Kidney epithelial cell (primary cell): ENCODE results near the gene SH2D1A. TPM values are rescaled to one million over a fixed set of nuclear protein-coding genes. Genes with fewer than 3 reads are reported as not detected.
"Not testable (repeated sequence)": the region's sequence is repeated elsewhere in the genome, so short reads cannot be mapped to it uniquely, and the experiment has no call there.

Source experiments
- DNase-seq: peaks from one replicate; pipeline ENCODE4 v3.0.0-alpha.2; 2010; ENCODE audit warnings: low read depth
- H3K27me3 ChIP-seq: 2 replicates; pipeline ENCODE4 v1.6.0; 2011; ENCODE audit warnings: low read length; ENCODE audit not compliant: control insufficient read depth, insufficient read depth
- H3K36me3 ChIP-seq: 2 replicates; pipeline ENCODE4 v1.5.1; 2011; ENCODE audit warnings: low read length; ENCODE audit not compliant: control insufficient read depth, insufficient read depth
- H3K4me3 ChIP-seq: 2 replicates; pipeline ENCODE4 v1.5.1; 2011; ENCODE audit warnings: low read depth, mild to moderate bottlenecking, control low read depth, low read length
- total RNA-seq: library from RNA; depleted of rRNA; stranded (reverse); fragments of >200 nt; gene quantifications from 2 replicates; pipeline ENCODE4 v1.2.3, GENCODE V29; 2015
- TF ChIP-seq, protein P1 (sequence below): IDR thresholded peaks from 2 replicates; pipeline ENCODE4 v1.5.1; 2011; ENCODE audit warnings: mild to moderate bottlenecking, moderate library complexity, low read length, control low read depth, inconsistent platforms; ENCODE audit not compliant: insufficient read depth, poor library complexity, severe bottlenecking

SH2D1A gene
- total RNA-seq, 1 donor from 2014 or later = not detected

DNA sequence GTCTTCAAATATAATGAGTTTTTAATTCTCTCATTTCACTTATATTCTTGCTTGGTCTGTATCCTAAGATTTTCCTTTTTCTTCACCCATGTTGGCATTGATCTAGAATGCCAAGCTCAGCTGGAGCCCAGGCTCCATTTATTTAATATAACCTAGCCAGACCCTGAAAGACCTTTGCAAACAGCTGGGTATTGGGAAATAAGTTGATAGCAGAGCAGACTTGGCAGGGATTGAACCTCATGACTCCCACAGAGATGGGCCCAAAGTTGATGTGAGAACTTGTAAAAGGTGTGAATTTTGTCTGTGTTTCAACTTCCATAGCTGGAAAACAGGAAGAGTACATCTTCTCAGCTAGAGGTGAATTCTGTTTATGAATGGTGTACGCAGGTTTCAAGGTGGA is 59.5 kb downstream of the SH2D1A start:
- no peak overlapping the region for H3K4me3 ChIP-seq
- no peaks in the 10 kb centered on the region for H3K36me3 ChIP-seq
- H3K27me3 ChIP-seq = no peaks in the 10 kb centered on the region
- DNase-seq = no peak
- TF ChIP-seq, protein P1, sequence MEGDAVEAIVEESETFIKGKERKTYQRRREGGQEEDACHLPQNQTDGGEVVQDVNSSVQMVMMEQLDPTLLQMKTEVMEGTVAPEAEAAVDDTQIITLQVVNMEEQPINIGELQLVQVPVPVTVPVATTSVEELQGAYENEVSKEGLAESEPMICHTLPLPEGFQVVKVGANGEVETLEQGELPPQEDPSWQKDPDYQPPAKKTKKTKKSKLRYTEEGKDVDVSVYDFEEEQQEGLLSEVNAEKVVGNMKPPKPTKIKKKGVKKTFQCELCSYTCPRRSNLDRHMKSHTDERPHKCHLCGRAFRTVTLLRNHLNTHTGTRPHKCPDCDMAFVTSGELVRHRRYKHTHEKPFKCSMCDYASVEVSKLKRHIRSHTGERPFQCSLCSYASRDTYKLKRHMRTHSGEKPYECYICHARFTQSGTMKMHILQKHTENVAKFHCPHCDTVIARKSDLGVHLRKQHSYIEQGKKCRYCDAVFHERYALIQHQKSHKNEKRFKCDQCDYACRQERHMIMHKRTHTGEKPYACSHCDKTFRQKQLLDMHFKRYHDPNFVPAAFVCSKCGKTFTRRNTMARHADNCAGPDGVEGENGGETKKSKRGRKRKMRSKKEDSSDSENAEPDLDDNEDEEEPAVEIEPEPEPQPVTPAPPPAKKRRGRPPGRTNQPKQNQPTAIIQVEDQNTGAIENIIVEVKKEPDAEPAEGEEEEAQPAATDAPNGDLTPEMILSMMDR = no peak

DNA sequence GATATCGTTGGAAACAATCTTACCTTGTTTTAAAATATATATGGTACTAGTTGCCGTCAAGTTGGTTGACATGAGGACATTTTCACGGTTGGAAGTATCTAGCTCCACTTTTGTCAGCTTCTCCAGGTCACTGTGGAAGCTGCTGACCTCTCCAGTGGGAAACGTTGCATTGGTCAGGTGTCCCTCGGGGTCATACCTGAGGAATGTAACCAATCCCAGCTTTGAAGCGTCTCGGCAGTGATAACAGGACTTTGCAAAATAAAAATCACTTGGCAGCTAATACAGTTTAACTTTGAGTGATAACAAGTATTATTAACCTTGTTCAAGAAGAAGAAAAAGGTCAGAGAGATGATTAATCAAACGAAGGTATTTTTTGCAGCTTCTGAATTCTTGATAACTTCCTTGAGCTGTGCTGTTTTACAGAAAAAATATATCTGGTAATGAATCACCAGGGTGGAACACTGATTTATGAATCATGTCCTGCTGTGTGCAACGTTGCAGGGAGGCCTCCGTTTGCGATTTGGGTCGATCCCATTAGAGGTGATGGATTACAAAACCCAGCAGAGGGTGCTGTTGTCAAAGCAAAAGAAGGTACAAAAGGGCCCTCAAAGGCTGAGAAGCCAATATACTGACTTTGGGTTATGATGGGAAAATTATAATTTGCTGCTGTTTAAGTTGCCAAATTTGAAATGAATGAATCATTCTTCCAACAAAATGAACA is 60.1 kb downstream of the SH2D1A start:
- DNase-seq = peak; percentile 32
- Histone ChIP-seq H3K4me3 (no peak overlapping the region), H3K27me3 (no peaks in the 10 kb centered on the region), H3K36me3 (no peaks in the 10 kb centered on the region)
- TF ChIP-seq, protein P1 = peak; percentile 53

DNA sequence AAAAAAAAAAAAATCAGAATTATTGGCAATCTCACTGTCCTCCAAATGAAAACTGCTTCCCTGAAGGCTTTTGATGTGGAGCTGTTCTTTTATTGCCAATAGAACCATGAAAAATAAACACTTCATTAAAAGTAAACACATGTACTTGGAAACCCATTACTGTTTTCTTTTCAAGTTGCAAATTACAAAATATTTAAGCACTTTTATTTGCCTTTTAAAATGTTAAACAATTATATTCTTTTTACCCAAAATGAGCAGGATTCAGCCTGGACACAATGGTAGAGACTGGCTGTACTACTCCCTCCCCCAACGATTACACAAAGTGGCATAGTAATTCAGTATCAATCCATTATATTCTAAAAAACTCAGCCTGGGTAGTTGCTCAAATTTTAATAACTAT is 60.9 kb downstream of the SH2D1A start:
- Histone ChIP-seq H3K27me3 (no peaks in the 10 kb centered on the region), H3K36me3 (no peaks in the 10 kb centered on the region), H3K4me3 (no peak overlapping the region)
- DNase-seq = no peak
- TF ChIP-seq, protein P1 = no peak

DNA sequence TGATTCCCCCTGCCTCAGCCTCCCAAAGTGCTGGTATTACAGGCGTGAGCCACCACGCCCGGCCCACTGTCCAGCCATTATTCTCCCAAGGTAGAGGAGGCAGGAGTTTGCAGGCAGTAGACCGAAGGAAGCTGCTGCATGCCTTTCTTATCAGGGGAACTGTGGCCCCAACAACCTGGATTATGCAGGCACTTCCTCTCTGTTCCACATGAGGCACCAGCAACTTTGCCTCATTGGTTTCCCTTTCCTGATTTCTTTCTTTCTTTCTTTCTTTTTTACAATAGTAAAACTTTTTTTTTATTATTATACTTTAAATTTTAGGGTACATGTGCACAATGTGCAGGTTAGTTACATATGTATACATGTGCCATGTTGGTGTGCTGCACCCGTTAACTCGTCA is 62.0 kb downstream of the SH2D1A start:
- DNase-seq = not testable (repeated sequence)

DNA sequence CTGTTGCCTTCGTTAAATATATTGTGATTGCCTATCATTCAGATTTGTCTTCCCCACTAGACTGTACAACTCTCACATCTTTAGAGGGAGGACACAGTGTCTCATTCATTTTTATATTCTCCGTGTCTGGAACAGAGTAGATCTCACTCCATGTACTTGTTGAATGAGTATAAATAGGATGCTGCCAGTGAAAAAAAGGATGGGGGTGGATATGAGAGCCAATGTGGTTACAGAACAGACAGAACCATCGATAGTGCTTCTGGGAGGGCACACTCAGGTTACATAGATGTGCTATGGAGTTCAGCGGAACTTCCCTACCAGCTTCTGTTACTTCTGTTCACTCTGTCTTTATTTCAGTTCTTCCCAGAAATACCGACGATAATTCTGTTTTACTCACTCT is 66.9 kb downstream of the SH2D1A start:
- Histone ChIP-seq H3K36me3 (no peaks in the 10 kb centered on the region), H3K4me3 (no peak overlapping the region), H3K27me3 (no peaks in the 10 kb centered on the region)
- DNase-seq = no peak
- TF ChIP-seq, protein P1 = no peak

More for the DNA sequence above, 62.0 kb downstream of the SH2D1A start:
- not testable (repeated sequence) for H3K4me3 ChIP-seq, H3K36me3 ChIP-seq, H3K27me3 ChIP-seq

DNA sequence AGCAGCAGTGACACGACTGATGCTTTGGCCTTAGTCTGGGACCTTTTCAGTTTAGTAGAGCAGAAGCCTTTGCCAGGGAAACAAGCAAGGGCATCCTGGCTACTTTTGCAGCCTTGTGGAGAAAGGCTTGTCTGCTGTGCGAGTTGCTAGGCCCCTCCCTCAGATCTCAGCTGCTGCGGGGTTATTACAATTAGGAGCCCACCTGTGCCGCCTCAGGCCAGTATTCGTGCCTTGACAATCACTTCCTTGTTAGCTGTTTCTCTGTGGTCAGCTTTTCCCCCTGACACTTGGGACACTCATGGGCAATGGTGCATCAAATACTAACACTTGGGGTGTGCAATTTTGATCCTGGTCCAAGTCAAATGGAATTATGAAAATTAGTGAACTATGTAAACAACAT is 67.9 kb downstream of the SH2D1A start:
- no peaks in the 10 kb centered on the region for H3K36me3 ChIP-seq
- TF ChIP-seq, protein P1 = no peak
- DNase-seq = no peak
- no peaks in the 10 kb centered on the region for H3K27me3 ChIP-seq
- H3K4me3 ChIP-seq = no peak overlapping the region
